Measurements from ENCODE around the gene GALNT8.

The GALNT8 gene, protein sequence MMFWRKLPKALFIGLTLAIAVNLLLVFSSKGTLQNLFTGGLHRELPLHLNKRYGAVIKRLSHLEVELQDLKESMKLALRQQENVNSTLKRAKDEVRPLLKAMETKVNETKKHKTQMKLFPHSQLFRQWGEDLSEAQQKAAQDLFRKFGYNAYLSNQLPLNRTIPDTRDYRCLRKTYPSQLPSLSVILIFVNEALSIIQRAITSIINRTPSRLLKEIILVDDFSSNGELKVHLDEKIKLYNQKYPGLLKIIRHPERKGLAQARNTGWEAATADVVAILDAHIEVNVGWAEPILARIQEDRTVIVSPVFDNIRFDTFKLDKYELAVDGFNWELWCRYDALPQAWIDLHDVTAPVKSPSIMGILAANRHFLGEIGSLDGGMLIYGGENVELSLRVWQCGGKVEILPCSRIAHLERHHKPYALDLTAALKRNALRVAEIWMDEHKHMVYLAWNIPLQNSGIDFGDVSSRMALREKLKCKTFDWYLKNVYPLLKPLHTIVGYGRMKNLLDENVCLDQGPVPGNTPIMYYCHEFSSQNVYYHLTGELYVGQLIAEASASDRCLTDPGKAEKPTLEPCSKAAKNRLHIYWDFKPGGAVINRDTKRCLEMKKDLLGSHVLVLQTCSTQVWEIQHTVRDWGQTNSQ

GRCh38 chr12:4719821-4720636 is at the start of gene GALNT8:
TSS of gene GALNT8 (plus strand) at chr12:4720400. CDS start at chr12:4720678, 278 bp downstream.
- H3K27me3 ChIP-seq (ENCODE audit: insufficient read depth, low read length, poor library complexity, severe bottlenecking), result no peaks in the 10 kb centered on the region
- TF ChIP-seq, protein P1, sequence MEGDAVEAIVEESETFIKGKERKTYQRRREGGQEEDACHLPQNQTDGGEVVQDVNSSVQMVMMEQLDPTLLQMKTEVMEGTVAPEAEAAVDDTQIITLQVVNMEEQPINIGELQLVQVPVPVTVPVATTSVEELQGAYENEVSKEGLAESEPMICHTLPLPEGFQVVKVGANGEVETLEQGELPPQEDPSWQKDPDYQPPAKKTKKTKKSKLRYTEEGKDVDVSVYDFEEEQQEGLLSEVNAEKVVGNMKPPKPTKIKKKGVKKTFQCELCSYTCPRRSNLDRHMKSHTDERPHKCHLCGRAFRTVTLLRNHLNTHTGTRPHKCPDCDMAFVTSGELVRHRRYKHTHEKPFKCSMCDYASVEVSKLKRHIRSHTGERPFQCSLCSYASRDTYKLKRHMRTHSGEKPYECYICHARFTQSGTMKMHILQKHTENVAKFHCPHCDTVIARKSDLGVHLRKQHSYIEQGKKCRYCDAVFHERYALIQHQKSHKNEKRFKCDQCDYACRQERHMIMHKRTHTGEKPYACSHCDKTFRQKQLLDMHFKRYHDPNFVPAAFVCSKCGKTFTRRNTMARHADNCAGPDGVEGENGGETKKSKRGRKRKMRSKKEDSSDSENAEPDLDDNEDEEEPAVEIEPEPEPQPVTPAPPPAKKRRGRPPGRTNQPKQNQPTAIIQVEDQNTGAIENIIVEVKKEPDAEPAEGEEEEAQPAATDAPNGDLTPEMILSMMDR (conservative IDR thresholded peaks at IDR 0.05; ENCODE audit: low read length), result no peak
- no peak for TF ChIP-seq EZH2phosphoT487 (IDR thresholded peaks at IDR 0.05; ENCODE audit: borderline replicate concordance)
- H3K9ac ChIP-seq (ENCODE audit: low read depth, low read length, poor library complexity, severe bottlenecking), result no peak within 1 kb of the TSS
- no peak within 1 kb of the TSS for H3K4me3 ChIP-seq (ENCODE audit: low read length, poor library complexity, severe bottlenecking)
- H4K20me1 ChIP-seq (ENCODE audit: insufficient read depth, low read length, poor library complexity, severe bottlenecking), result no peaks in the 10 kb centered on the region
- no peaks in the 10 kb centered on the region for H3F3A ChIP-seq (ENCODE audit: low read depth)
- H3K9me3 ChIP-seq (ENCODE audit: insufficient read depth, low read depth, low read length), result no peaks in the 10 kb centered on the region
- no peak within 1 kb of the TSS for H3K4me2 ChIP-seq (ENCODE audit: low read depth, low read length, poor library complexity, severe bottlenecking)
- H3K36me3 ChIP-seq (ENCODE audit: insufficient read depth, low read length), result no peaks in the 10 kb centered on the region
- no peaks in the 10 kb centered on the region for H3K9me2 ChIP-seq (replicated peaks; ENCODE audit: low read depth, low read length)
- no peak within 1 kb of the TSS for H2AFZ ChIP-seq (ENCODE audit: low read length)
- H3K79me2 ChIP-seq (ENCODE audit: insufficient read depth, low read length), result no peaks in the 10 kb centered on the region
- no peaks in the 10 kb centered on the region for H3K4me1 ChIP-seq (ENCODE audit: insufficient read depth, low read length, poor library complexity, severe bottlenecking)

GRCh38 chr12:4679711-4680110 is 40.5 kb upstream of the GALNT8 start:
- Histone ChIP-seq H3K4me2 (ENCODE audit: low read depth, low read length, poor library complexity, severe bottlenecking) (no peak overlapping the region), H3F3A (ENCODE audit: low read depth) (no peaks in the 10 kb centered on the region), H3K79me2 (ENCODE audit: insufficient read depth, low read length) (no peaks in the 10 kb centered on the region), H3K27me3 (ENCODE audit: insufficient read depth, low read length, poor library complexity, severe bottlenecking) (no peaks in the 10 kb centered on the region), H3K9me3 (ENCODE audit: insufficient read depth, low read depth, low read length) (no peaks in the 10 kb centered on the region), H3K4me3 (ENCODE audit: low read length, poor library complexity, severe bottlenecking) (no peak overlapping the region), H3K4me1 (ENCODE audit: insufficient read depth, low read length, poor library complexity, severe bottlenecking) (no peaks in the 10 kb centered on the region), H4K20me1 (ENCODE audit: insufficient read depth, low read length, poor library complexity, severe bottlenecking) (no peaks in the 10 kb centered on the region), H3K9ac (ENCODE audit: low read depth, low read length, poor library complexity, severe bottlenecking) (no peak overlapping the region), H3K36me3 (ENCODE audit: insufficient read depth, low read length) (peaks cover 27% of the 10 kb centered on the region; the same call in 1 of the 2 replicates), H3K9me2 (replicated peaks; ENCODE audit: low read depth, low read length) (no peaks in the 10 kb centered on the region), H2AFZ (ENCODE audit: low read length) (no peak overlapping the region)
- TF ChIP-seq, protein P1 (conservative IDR thresholded peaks at IDR 0.05; ENCODE audit: low read length), result no peak
- TF ChIP-seq EZH2phosphoT487 (IDR thresholded peaks at IDR 0.05; ENCODE audit: borderline replicate concordance), result no peak

GRCh38 chr12:4681732-4682131 is 38.5 kb upstream of the GALNT8 start:
- TF ChIP-seq, protein P1 (conservative IDR thresholded peaks at IDR 0.05; ENCODE audit: low read length), result no peak
- Histone ChIP-seq H3K4me3 (ENCODE audit: low read length, poor library complexity, severe bottlenecking) (no peak overlapping the region), H3K4me1 (ENCODE audit: insufficient read depth, low read length, poor library complexity, severe bottlenecking) (no peaks in the 10 kb centered on the region), H4K20me1 (ENCODE audit: insufficient read depth, low read length, poor library complexity, severe bottlenecking) (no peaks in the 10 kb centered on the region), H3K9ac (ENCODE audit: low read depth, low read length, poor library complexity, severe bottlenecking) (no peak overlapping the region), H3K4me2 (ENCODE audit: low read depth, low read length, poor library complexity, severe bottlenecking) (no peak overlapping the region), H3K79me2 (ENCODE audit: insufficient read depth, low read length) (no peaks in the 10 kb centered on the region), H2AFZ (ENCODE audit: low read length) (no peak overlapping the region), H3K9me3 (ENCODE audit: insufficient read depth, low read depth, low read length) (no peaks in the 10 kb centered on the region), H3K36me3 (ENCODE audit: insufficient read depth, low read length) (peaks cover 47% of the 10 kb centered on the region; the same call in 1 of the 2 replicates), H3K9me2 (replicated peaks; ENCODE audit: low read depth, low read length) (no peaks in the 10 kb centered on the region), H3K27me3 (ENCODE audit: insufficient read depth, low read length, poor library complexity, severe bottlenecking) (no peaks in the 10 kb centered on the region), H3F3A (ENCODE audit: low read depth) (no peaks in the 10 kb centered on the region)
